Testis (tissue), 3 donors: ENCODE data around the gene MTMR3. TPM values are rescaled to one million over a fixed set of nuclear protein-coding genes. Genes with fewer than 3 reads are reported as not detected.

ENCODE experiments used
- DNase-seq: peaks from one replicate; pipeline ENCODE4 v3.0.0-alpha.2; 2019
- H3K27ac ChIP-seq, 2 donors: fragments of 200-600 bp; sonication (generic); one replicate each; pipeline ENCODE4 v1.5.1; 2019
- H3K27me3 ChIP-seq: fragments of 200-600 bp; sonication (generic); one replicate; pipeline ENCODE4 v1.5.1; 2019
- H3K36me3 ChIP-seq: fragments of 200-600 bp; sonication (generic); one replicate; pipeline ENCODE4 v1.5.1; 2017; ENCODE audit warnings: low read depth; ENCODE audit errors: missing control alignments
- H3K4me1 ChIP-seq: fragments of 200-600 bp; sonication (generic); one replicate; pipeline ENCODE4 v1.5.1; 2019
- H3K4me3 ChIP-seq, 2 donors: fragments of 200-600 bp; sonication (generic); one replicate each; pipeline ENCODE4 v1.5.1; 2017 to 2019
- H3K9me3 ChIP-seq: fragments of 200-600 bp; sonication (generic); one replicate; pipeline ENCODE4 v1.5.1; 2017
- POLR2A ChIP-seq: fragments of 450-650 bp; IDR thresholded peaks from one replicate; pipeline ENCODE4 v1.6.1; 2017; ENCODE audit warnings: antibody characterized with exemption, mild to moderate bottlenecking, moderate library complexity
- WGBS, 2 donors: methylation state at CpG; one replicate each; pipeline ENCODE4 v1.1.5; 2018; 5-methylcytosine and 5-hydroxymethylcytosine counted together
- intact Hi-C: fragments of 100-400 bp; cut with DNase I; formaldehyde crosslinking; loops from one replicate; pipeline ENCODE4 v1.15.1; 2023; ENCODE audit warnings: low total_unique reads
- polyA plus RNA-seq: library from polyadenylated mRNA; stranded (reverse); fragments of 350-450 nt; fragmentation: Illumina TruSeq; extraction: RNeasy Lipid Tissue Mini Kit (QIAGEN cat#74804); gene quantifications from one replicate; pipeline ENCODE4 v1.2.3, GENCODE V29; 2014; ENCODE audit warnings: low read depth, low replicate concordance; ENCODE audit not compliant: insufficient read depth
- total RNA-seq, 2 donors: library from RNA; depleted of rRNA; stranded (reverse); fragments of >200 nt; gene quantifications; one replicate each; pipeline ENCODE4 v1.2.3, GENCODE V29; 2016
- TF ChIP-seq, protein P1 (sequence below), 3 experiments: fragments of 450-650 bp in 2 of 3; fragments of 200-600 bp in 1 of 3; sonication (generic) in 1 of 3; IDR thresholded peaks; one replicate each; pipeline ENCODE4 v1.5.1; 2016 to 2019; ENCODE audit warnings: antibody characterized with exemption in 3 of 3, mild to moderate bottlenecking in 2 of 3, moderate library complexity in 1 of 3

MTMR3 gene
- total and polyA plus RNA-seq, 3 donors from 2014 or later: 75.2 to 137 (median 130) TPM

DNA sequence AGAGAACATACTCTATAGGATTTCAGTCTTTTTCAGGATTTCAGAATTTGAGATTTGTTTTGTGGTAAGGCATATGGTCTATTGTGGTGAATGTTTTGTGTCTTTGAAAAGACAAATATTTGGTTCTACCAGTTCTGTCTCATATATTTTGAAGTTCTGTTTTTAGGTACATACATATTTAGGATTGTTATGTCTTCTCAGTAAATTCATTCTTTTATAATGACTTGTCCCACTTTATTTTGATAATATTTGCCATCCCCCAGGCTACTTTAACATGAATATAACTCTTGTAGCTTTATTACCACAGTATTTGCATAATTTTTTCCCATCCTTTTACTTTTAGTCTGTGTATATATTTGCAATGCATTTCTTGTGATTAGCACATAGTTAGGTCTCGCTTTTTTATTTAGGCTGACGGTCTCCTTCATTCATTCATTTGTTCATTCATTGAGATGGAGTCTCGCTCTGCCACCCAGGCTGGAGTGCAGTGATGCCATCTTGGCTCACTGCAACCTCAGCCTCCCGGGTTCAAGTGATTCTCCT, 32.1 kb downstream of the MTMR3 start:
- Histone ChIP-seq H3K4me3 (no peak overlapping the region), H3K9me3 (no peaks in the 10 kb centered on the region), H3K36me3 (no peaks in the 10 kb centered on the region), H3K27ac (no peak overlapping the region), H3K27me3 (no peaks in the 10 kb centered on the region), H3K4me1 (peaks cover 22% of the 10 kb centered on the region)
- intact Hi-C loops: no loop called here
- no peak for DNase-seq
- 95 to 98% methylated on average over 4 of the region's 4 CpGs for WGBS, 2 donors
- no peak for TF ChIP-seq POLR2A
- TF ChIP-seq, protein P1, sequence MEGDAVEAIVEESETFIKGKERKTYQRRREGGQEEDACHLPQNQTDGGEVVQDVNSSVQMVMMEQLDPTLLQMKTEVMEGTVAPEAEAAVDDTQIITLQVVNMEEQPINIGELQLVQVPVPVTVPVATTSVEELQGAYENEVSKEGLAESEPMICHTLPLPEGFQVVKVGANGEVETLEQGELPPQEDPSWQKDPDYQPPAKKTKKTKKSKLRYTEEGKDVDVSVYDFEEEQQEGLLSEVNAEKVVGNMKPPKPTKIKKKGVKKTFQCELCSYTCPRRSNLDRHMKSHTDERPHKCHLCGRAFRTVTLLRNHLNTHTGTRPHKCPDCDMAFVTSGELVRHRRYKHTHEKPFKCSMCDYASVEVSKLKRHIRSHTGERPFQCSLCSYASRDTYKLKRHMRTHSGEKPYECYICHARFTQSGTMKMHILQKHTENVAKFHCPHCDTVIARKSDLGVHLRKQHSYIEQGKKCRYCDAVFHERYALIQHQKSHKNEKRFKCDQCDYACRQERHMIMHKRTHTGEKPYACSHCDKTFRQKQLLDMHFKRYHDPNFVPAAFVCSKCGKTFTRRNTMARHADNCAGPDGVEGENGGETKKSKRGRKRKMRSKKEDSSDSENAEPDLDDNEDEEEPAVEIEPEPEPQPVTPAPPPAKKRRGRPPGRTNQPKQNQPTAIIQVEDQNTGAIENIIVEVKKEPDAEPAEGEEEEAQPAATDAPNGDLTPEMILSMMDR (IDR thresholded peaks at IDR 0.05): no peak

DNA sequence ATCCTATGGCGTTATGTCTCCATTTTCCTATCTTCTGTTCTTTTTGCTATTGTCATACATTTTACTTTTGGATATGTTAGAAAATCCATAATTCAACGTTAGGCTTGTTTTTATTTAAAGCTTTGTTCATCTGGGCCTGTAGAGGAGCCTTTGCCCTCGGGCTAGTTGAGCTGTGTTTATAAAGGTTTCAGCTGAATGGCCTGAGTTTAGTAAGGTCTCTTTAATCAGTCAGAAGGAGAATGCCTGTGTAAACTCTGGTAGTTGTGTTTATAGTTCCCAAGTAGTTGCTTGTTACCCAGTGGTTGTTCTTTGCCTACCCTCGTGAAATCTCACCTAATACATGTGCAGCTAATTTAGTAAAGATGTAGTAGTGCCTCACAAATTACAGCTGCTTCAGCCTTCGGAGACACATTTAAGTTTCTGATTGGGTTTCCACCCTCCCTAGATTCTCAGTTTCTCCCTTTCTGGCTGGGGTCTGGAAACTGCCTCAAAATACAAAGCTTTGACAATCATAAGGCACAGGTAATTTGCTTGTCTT, 33.1 kb downstream of the MTMR3 start:
- Histone ChIP-seq H3K27ac (no peak overlapping the region), H3K36me3 (no peaks in the 10 kb centered on the region), H3K9me3 (no peaks in the 10 kb centered on the region), H3K4me1 (peaks cover 22% of the 10 kb centered on the region), H3K27me3 (no peaks in the 10 kb centered on the region), H3K4me3 (no peak overlapping the region)
- TF ChIP-seq, protein P1 (IDR thresholded peaks at IDR 0.05): no peak
- TF ChIP-seq POLR2A: no peak
- DNase-seq: no peak
- 86 to 90% methylated on average over 5 of the region's 5 CpGs for WGBS, 2 donors
- intact Hi-C loops: no loop called here

DNA sequence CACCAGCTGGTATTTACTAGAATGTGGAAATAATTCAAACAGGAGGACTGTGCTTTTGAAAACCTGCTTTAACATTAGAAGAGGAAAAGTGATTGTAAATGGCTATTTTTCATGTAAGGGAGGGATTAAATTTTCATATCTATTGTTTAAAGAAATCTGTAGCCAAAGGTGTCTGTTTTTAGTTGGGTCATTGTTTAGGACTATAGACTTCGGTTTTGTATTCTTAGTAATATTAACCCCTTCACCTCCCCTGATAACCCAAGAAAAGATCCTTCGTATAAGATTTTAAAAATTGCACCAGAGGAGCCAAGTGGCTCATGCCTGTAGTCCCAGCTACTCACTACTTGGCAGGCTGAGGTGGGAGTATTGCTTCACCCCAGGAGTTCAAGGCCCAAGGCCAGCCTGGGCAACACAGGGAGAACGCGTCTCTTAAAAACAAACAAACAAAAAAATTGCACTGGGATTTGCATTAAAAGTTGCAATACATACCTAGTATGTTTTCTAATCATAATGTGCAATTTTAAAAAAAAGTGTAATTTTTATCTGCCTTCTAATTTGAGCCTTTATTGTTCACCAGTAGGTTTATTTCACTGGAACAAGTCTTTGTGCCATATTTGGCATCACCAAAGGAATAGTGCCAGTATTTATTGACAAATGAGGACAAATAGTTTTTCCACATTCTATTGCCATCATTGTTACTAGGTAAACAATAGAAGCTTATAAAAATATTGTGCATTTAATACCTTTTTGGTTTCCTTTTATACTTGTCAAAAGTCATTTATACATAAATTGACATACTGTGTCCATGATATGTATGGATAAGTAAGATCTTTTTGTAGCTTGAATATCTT, 34.3 kb downstream of the MTMR3 start:
- DNase-seq: peak; percentile 52
- Histone ChIP-seq H3K27ac (peak overlapping the region in 1 of 2 donors; percentile 23), H3K27me3 (no peaks in the 10 kb centered on the region), H3K4me3 (no peak overlapping the region), H3K4me1 (peaks cover 22% of the 10 kb centered on the region), H3K36me3 (no peaks in the 10 kb centered on the region), H3K9me3 (no peaks in the 10 kb centered on the region)
- TF ChIP-seq, protein P1 (IDR thresholded peaks at IDR 0.05): no peak
- no peak for TF ChIP-seq POLR2A
- intact Hi-C loops: no loop called here
- 24 to 35% methylated on average over 4 of the region's 4 CpGs for WGBS, 2 donors

DNA sequence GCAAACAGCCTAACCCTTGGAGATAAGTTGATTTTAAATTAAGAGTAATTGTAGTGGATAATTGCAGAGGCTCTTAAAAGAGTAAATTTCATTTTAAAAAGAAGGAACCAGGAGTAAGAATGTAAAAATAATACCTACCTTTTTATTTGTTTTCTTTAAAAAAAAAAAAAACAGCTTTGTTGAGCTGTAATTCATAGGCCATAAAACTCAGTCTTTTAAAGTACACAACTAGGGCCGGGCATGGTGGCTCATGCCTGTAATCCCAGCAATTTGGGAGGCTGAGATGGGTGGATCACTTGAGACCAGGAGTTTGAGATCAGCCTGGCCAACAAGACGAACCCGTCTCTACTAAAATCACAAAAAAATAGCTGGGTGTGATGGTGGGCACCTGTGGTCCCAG, 42.4 kb downstream of the MTMR3 start:
- TF ChIP-seq, protein P1 (IDR thresholded peaks at IDR 0.05): no peak
- no peak for TF ChIP-seq POLR2A
- Histone ChIP-seq H3K36me3 (no peaks in the 10 kb centered on the region), H3K4me1 (no peaks in the 10 kb centered on the region), H3K27me3 (no peaks in the 10 kb centered on the region), H3K27ac (no peak overlapping the region), H3K4me3 (no peak overlapping the region), H3K9me3 (no peaks in the 10 kb centered on the region)
- DNase-seq: no peak
- intact Hi-C loops: no loop called here
- 89 to 95% methylated on average over 3 of the region's 3 CpGs for whole genome bisulfite sequencing, 2 donors
